GM12891 (cell line): ENCODE results near the gene MARK3.

Experiments
- POLR2A ChIP-seq: IDR thresholded peaks from 2 replicates; pipeline ENCODE4 v1.6.1; 2011; ENCODE audit warnings: low read depth, low read length, control low read depth
- POLR2AphosphoS5 ChIP-seq: IDR thresholded peaks from 2 replicates; pipeline ENCODE4 v1.6.1; 2011; ENCODE audit warnings: low read depth, low read length, control low read depth
- SPI1 ChIP-seq: IDR thresholded peaks from 2 replicates; pipeline ENCODE4 v1.6.1; 2011; ENCODE audit warnings: low read depth, low read length, control low read depth

DNA sequence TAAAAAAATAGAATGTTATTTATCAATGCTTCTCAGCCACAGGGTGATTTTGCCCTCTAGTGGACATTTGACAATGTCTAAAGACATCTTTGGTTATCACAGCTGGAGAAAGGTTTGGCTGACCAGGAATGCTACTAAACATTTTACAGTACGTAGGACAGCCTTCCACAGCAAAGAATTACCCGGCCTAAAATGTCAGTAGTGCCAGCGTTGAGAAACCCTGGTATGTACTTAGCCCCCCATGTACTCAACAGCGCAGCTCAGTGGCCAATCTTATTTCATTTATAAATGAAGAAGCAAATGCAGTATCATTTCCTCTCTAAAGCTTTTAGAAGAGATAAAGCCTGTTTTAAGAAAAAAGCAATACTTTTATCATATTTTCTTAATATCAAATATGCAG, 5.8 kb downstream of the MARK3 start:
- TF ChIP-seq POLR2A (no peak), SPI1 (peak; percentile 36), POLR2AphosphoS5 (no peak)
